Trophoblast cell (in vitro differentiated cells and primary cell): ENCODE data around the gene TNFRSF25.

ENCODE experiments used
- DNase-seq, 2 donors: peaks; one replicate each; pipeline ENCODE4 v3.0.0-alpha.2; 2016
- H2AFZ ChIP-seq: 2 replicates; pipeline ENCODE4 v1.6.1; 2013; ENCODE audit warnings: low read length, moderate library complexity, mild to moderate bottlenecking; ENCODE audit not compliant: insufficient read depth, poor library complexity
- H2AK5ac ChIP-seq: 2 replicates; pipeline ENCODE4 v1.6.1; 2013; ENCODE audit warnings: mild to moderate bottlenecking, low read length
- H2BK120ac ChIP-seq: 2 replicates; pipeline ENCODE4 v1.6.1; 2013; ENCODE audit warnings: low read length, mild to moderate bottlenecking, moderate library complexity; ENCODE audit not compliant: insufficient read depth, poor library complexity
- H2BK12ac ChIP-seq: 2 replicates; pipeline ENCODE4 v1.6.1; 2013; ENCODE audit warnings: mild to moderate bottlenecking, low read length, moderate library complexity
- H2BK5ac ChIP-seq: 2 replicates; pipeline ENCODE4 v1.6.1; 2013; ENCODE audit warnings: low read length, low read depth, moderate library complexity, mild to moderate bottlenecking; ENCODE audit not compliant: poor library complexity
- H3K14ac ChIP-seq: 2 replicates; pipeline ENCODE4 v1.6.1; 2013; ENCODE audit warnings: mild to moderate bottlenecking, low read length
- H3K18ac ChIP-seq: 2 replicates; pipeline ENCODE4 v1.6.1; 2013; ENCODE audit warnings: mild to moderate bottlenecking, low read length
- H3K23ac ChIP-seq: 2 replicates; pipeline ENCODE4 v1.6.1; 2013; ENCODE audit warnings: low read length
- H3K27ac ChIP-seq: 2 replicates; pipeline ENCODE4 v1.5.1; 2013; ENCODE audit warnings: low read depth, mild to moderate bottlenecking, inconsistent platforms, low read length, moderate library complexity
- H3K27me3 ChIP-seq: 2 replicates; pipeline ENCODE4 v1.6.1; 2013; ENCODE audit warnings: inconsistent platforms, mild to moderate bottlenecking, low read length, moderate library complexity; ENCODE audit not compliant: insufficient read depth
- H3K36me3 ChIP-seq, 2 experiments: 1 replicate in 1 of 2; 2 replicates in 1 of 2; pipeline ENCODE4 v1.6.1; 2013; ENCODE audit warnings: low read length in 2 of 2, mild to moderate bottlenecking in 2 of 2, moderate library complexity in 1 of 2; ENCODE audit not compliant: insufficient read depth in 2 of 2, control insufficient read depth in 1 of 2
- H3K4ac ChIP-seq: 2 replicates; pipeline ENCODE4 v1.6.1; 2013; ENCODE audit warnings: low read depth, mild to moderate bottlenecking, low read length, moderate library complexity
- H3K4me1 ChIP-seq, 2 experiments: 1 replicate in 1 of 2; 2 replicates in 1 of 2; pipeline ENCODE4 v1.6.1; 2013; ENCODE audit warnings: low read length in 2 of 2, mild to moderate bottlenecking in 2 of 2, moderate library complexity in 1 of 2; ENCODE audit not compliant: insufficient read depth in 2 of 2, control insufficient read depth in 1 of 2
- H3K4me2 ChIP-seq: 2 replicates; pipeline ENCODE4 v1.6.1; 2013; ENCODE audit warnings: inconsistent platforms, mild to moderate bottlenecking, low read length, moderate library complexity
- H3K4me3 ChIP-seq: 2 replicates; pipeline ENCODE4 v1.5.1; 2013; ENCODE audit warnings: mild to moderate bottlenecking, low read depth, low read length, inconsistent platforms
- H3K79me1 ChIP-seq: one replicate; pipeline ENCODE4 v1.6.1; 2013; ENCODE audit warnings: low read length
- H3K79me2 ChIP-seq: 2 replicates; pipeline ENCODE4 v1.6.1; 2013; ENCODE audit warnings: low read length, mild to moderate bottlenecking; ENCODE audit not compliant: control insufficient read depth, insufficient read depth, poor library complexity
- H3K9ac ChIP-seq: 2 replicates; pipeline ENCODE4 v1.6.1; 2013; ENCODE audit warnings: mild to moderate bottlenecking, low read length
- H3K9me3 ChIP-seq: 2 replicates; pipeline ENCODE4 v1.6.1; 2013; ENCODE audit warnings: low read depth, mild to moderate bottlenecking, control low read depth, inconsistent platforms, low read length; ENCODE audit not compliant: insufficient read depth
- H4K12ac ChIP-seq: 2 replicates; pipeline ENCODE4 v1.6.1; 2013; ENCODE audit warnings: low read depth, mild to moderate bottlenecking, low read length, moderate library complexity
- H4K8ac ChIP-seq: 2 replicates; pipeline ENCODE4 v1.6.1; 2013; ENCODE audit warnings: low read depth, mild to moderate bottlenecking, low read length, moderate library complexity
- H4K91ac ChIP-seq: one replicate; pipeline ENCODE4 v1.6.1; 2013; ENCODE audit warnings: low read depth, mild to moderate bottlenecking, low read length, moderate library complexity
- WGBS: extraction: QIAGEN DNeasy Blood & Tissue Kit; methylation state at CpG from one replicate; pipeline ENCODE4 v1.1.7; 2013; ENCODE audit warnings: missing lambda C conversion rate; ENCODE audit not compliant: insufficient read length, insufficient coverage; ENCODE audit errors: extremely low coverage; 5-methylcytosine and 5-hydroxymethylcytosine counted together

The TNFRSF25 gene

DNA sequence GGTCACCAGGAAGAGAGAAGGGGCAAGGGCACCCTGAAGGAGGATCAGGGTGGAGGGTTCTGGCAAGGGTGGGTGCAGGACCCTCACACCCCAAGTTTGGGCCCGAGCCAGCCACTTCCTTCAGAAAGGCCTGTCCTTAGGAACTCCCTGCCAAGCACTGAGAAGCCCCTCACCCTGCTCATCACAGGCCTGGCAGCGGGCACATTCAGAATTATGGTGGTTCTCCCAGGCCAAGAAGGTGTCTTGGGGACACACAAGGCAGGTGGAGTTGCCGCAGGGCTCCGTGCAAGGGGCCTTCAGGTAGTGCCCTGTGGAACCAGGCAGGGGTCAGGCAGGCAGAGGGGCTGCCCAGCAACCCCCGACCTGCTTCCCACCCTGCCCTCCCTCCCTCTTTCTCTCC lies 1.1 kb downstream of the TNFRSF25 start:
- no peaks in the 10 kb centered on the region for H3K79me2 ChIP-seq
- WGBS = no CpG with 5 or more reads among the region's 5 CpGs
- H3K4ac ChIP-seq = no peak overlapping the region

DNA sequence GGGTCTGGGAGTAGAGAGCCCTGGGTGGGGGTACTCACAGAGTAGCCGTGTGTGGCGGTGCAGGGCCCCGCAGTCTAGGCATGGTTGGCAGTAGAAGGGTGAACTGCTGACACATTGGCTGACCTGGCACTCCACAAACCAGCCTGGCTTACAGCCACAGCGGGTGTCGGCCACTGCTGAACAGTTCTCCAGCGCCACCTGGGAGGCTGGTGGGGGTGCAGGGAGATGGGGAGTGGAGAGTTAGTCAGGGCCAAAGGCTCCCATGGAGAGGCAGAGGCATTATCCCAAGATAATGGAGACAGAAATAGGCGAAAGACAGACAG lies 1.5 kb downstream of the TNFRSF25 start:
- H3K27me3 ChIP-seq = no peaks in the 10 kb centered on the region
- peaks cover 67 to 77% of the 10 kb centered on the region in 2 experiments for H3K36me3 ChIP-seq

More for the DNA sequence above, 1.1 kb downstream of the TNFRSF25 start:
- no peak overlapping the region for H2AFZ ChIP-seq
- no peak overlapping the region for H2AK5ac ChIP-seq
- H3K14ac ChIP-seq = no peak overlapping the region
- no peaks in the 10 kb centered on the region for H3K27me3 ChIP-seq
- H2BK120ac ChIP-seq = no peak overlapping the region
- H3K4me3 ChIP-seq = no peak overlapping the region
- H4K12ac ChIP-seq = no peak overlapping the region
- H4K8ac ChIP-seq = no peak overlapping the region
- no peak overlapping the region for H2BK5ac ChIP-seq
- no peak overlapping the region for H3K4me2 ChIP-seq
- no peak overlapping the region for H3K27ac ChIP-seq
- H3K79me1 ChIP-seq = no peaks in the 10 kb centered on the region
- H3K9me3 ChIP-seq = peaks cover 2% of the 10 kb centered on the region
- no peak overlapping the region for H3K18ac ChIP-seq
- H3K9ac ChIP-seq = no peak overlapping the region
- peaks cover 71 to 81% of the 10 kb centered on the region in 2 experiments for H3K36me3 ChIP-seq
- H3K4me1 ChIP-seq = no peaks in the 10 kb centered on the region
- no peak for DNase-seq
- H2BK12ac ChIP-seq = no peak overlapping the region
- H4K91ac ChIP-seq = no peak overlapping the region
- H3K23ac ChIP-seq = no peak overlapping the region

GRCh38 chr1:6463120-6463412 lies 2.9 kb downstream of the TNFRSF25 start:
- H3K79me2 ChIP-seq = no peaks in the 10 kb centered on the region
- H3K4me3 ChIP-seq = no peak overlapping the region
- no peak overlapping the region for H4K12ac ChIP-seq
- H3K27ac ChIP-seq = no peak overlapping the region
- H3K9me3 ChIP-seq = no peaks in the 10 kb centered on the region
- no peak overlapping the region for H3K18ac ChIP-seq
- H2AFZ ChIP-seq = no peak overlapping the region
- no peak overlapping the region for H3K23ac ChIP-seq
- H2BK5ac ChIP-seq = no peak overlapping the region
- no peak overlapping the region for H4K91ac ChIP-seq
- no peak overlapping the region for H3K4me2 ChIP-seq
- no peaks in the 10 kb centered on the region for H3K4me1 ChIP-seq
- no peaks in the 10 kb centered on the region for H3K79me1 ChIP-seq
- H2BK120ac ChIP-seq = no peak overlapping the region
- no peak overlapping the region for H4K8ac ChIP-seq
- no peak overlapping the region for H3K14ac ChIP-seq
- no peak overlapping the region for H2BK12ac ChIP-seq
- peaks cover 53 to 63% of the 10 kb centered on the region in 2 experiments for H3K36me3 ChIP-seq
- no CpG with 5 or more reads among the region's 1 CpG for WGBS
- no peaks in the 10 kb centered on the region for H3K27me3 ChIP-seq
- DNase-seq = no peak
- H2AK5ac ChIP-seq = no peak overlapping the region
- H3K9ac ChIP-seq = no peak overlapping the region
- no peak overlapping the region for H3K4ac ChIP-seq

More for the DNA sequence above, 1.5 kb downstream of the TNFRSF25 start:
- H3K79me2 ChIP-seq = no peaks in the 10 kb centered on the region
- H3K4me1 ChIP-seq = no peaks in the 10 kb centered on the region
- no peak overlapping the region for H3K4me2 ChIP-seq
- no peak overlapping the region for H2AFZ ChIP-seq
- no peak overlapping the region for H3K14ac ChIP-seq
- H4K8ac ChIP-seq = no peak overlapping the region
- H3K9ac ChIP-seq = no peak overlapping the region
- H2BK5ac ChIP-seq = no peak overlapping the region
- H3K9me3 ChIP-seq = peaks cover 2% of the 10 kb centered on the region
- H4K12ac ChIP-seq = no peak overlapping the region
- no peak overlapping the region for H3K18ac ChIP-seq
- H2BK12ac ChIP-seq = no peak overlapping the region
- H2BK120ac ChIP-seq = no peak overlapping the region
- H3K79me1 ChIP-seq = no peaks in the 10 kb centered on the region
- H4K91ac ChIP-seq = no peak overlapping the region
- no peak overlapping the region for H3K4me3 ChIP-seq
- H3K27ac ChIP-seq = no peak overlapping the region
- H3K4ac ChIP-seq = no peak overlapping the region
- H3K23ac ChIP-seq = no peak overlapping the region
- no peak overlapping the region for H2AK5ac ChIP-seq
- no CpG with 5 or more reads among the region's 7 CpGs for WGBS
- DNase-seq = no peak

GRCh38 chr1:6462412-6463119 lies 3.4 kb downstream of the TNFRSF25 start:
- no peak overlapping the region for H3K14ac ChIP-seq
- H4K12ac ChIP-seq = no peak overlapping the region
- no peaks in the 10 kb centered on the region for H3K79me1 ChIP-seq
- H3K18ac ChIP-seq = no peak overlapping the region
- H3K4me2 ChIP-seq = no peak overlapping the region
- H3K27ac ChIP-seq = no peak overlapping the region
- no peak overlapping the region for H4K8ac ChIP-seq
- H2BK120ac ChIP-seq = no peak overlapping the region
- peaks cover 48 to 58% of the 10 kb centered on the region in 2 experiments for H3K36me3 ChIP-seq
- no peak overlapping the region for H2AFZ ChIP-seq
- H3K9ac ChIP-seq = no peak overlapping the region
- H2BK12ac ChIP-seq = no peak overlapping the region
- no peak overlapping the region for H3K23ac ChIP-seq
- no peaks in the 10 kb centered on the region for H3K4me1 ChIP-seq
- H2BK5ac ChIP-seq = no peak overlapping the region
- WGBS = no CpG with 5 or more reads among the region's 13 CpGs
- H3K9me3 ChIP-seq = no peaks in the 10 kb centered on the region
- H2AK5ac ChIP-seq = no peak overlapping the region
- no peak overlapping the region for H3K4ac ChIP-seq
- H3K79me2 ChIP-seq = no peaks in the 10 kb centered on the region
- no peak for DNase-seq
- H3K4me3 ChIP-seq = no peak overlapping the region
- no peak overlapping the region for H4K91ac ChIP-seq
- no peaks in the 10 kb centered on the region for H3K27me3 ChIP-seq
